IMR-90 (cell line): ENCODE data around the gene TNFAIP8L1. TPM values are rescaled to one million over a fixed set of nuclear protein-coding genes. Genes with fewer than 3 reads are reported as not detected.
A peak's percentile ranks its signal among the peaks of the same experiment; 100 is the strongest.

ENCODE experiments used
- ATAC-seq: fragments of 200-7000 bp; cut with Tn5 transposase; 2 replicates; pipeline ENCODE4 v1.9.1; 2020; ENCODE audit warnings: low read depth, mild to moderate bottlenecking, moderate library complexity
- BruUV-seq: library from RNA; stranded (reverse); fragments of 400-500 nt; replicated peaks from 2 replicates; lab custom pipeline; 2021; lab: Mats Ljungman, UMichigan
- CTCF ChIA-PET: fragments of 300-600 bp; formaldehyde crosslinking; extraction: SDS; loops from one replicate; lab custom pipeline; 2021; ENCODE audit warnings: antibody characterized with exemption; lab: Yijun Ruan, JAX
- POLR2A ChIA-PET: fragments of 300-600 bp; sonication (Branson Sonifier 250); formaldehyde crosslinking; loops from one replicate; lab custom pipeline; 2022; ENCODE audit warnings: antibody characterized with exemption; ENCODE audit not compliant: unreplicated experiment; lab: Charles Lee
- DNase-seq: peaks from one replicate; pipeline ENCODE4 v3.0.0; 2013
- H2AFZ ChIP-seq: replicated peaks from 2 replicates; pipeline ENCODE3; 2013; ENCODE audit warnings: low read length, mild to moderate bottlenecking; ENCODE audit not compliant: poor library complexity
- H2AK5ac ChIP-seq: 2 replicates; pipeline ENCODE4 v1.6.1; 2013; ENCODE audit warnings: low read depth, low read length, inconsistent platforms
- H2AK9ac ChIP-seq: replicated peaks from 2 replicates; pipeline ENCODE3; 2013; ENCODE audit warnings: mild to moderate bottlenecking, low read depth, low read length, moderate library complexity; ENCODE audit not compliant: poor library complexity
- H2BK120ac ChIP-seq: 2 replicates; pipeline ENCODE4 v1.6.1; 2013; ENCODE audit warnings: low read depth, low read length, inconsistent platforms
- H2BK15ac ChIP-seq: 3 replicates; pipeline ENCODE4 v1.6.1; 2013; ENCODE audit warnings: low read depth, low read length, inconsistent platforms
- H2BK20ac ChIP-seq: 2 replicates; pipeline ENCODE4 v1.6.1; 2013; ENCODE audit warnings: low read depth, mild to moderate bottlenecking, inconsistent platforms, low read length, moderate library complexity
- H2BK5ac ChIP-seq: 2 replicates; pipeline ENCODE4 v1.6.1; 2013; ENCODE audit warnings: mild to moderate bottlenecking, low read depth, low read length, inconsistent platforms; ENCODE audit not compliant: poor library complexity, severe bottlenecking
- H3K14ac ChIP-seq: replicated peaks from 2 replicates; pipeline ENCODE4 v1.6.1; 2013; ENCODE audit warnings: low read depth, low read length, inconsistent platforms
- H3K18ac ChIP-seq: 2 replicates; pipeline ENCODE4 v1.6.1; 2013; ENCODE audit warnings: low read depth, low read length, control low read depth
- H3K23ac ChIP-seq: 2 replicates; pipeline ENCODE4 v1.6.1; 2013; ENCODE audit warnings: low read depth, low read length, inconsistent platforms
- H3K27ac ChIP-seq: 2 replicates; pipeline ENCODE4 v1.5.1; 2013; ENCODE audit warnings: mild to moderate bottlenecking, control low read depth, low read length; ENCODE audit not compliant: insufficient read depth
- H3K27me3 ChIP-seq: 2 replicates; pipeline ENCODE4 v1.6.1; 2013; ENCODE audit warnings: low read length; ENCODE audit not compliant: control insufficient read depth, insufficient read depth
- H3K36me3 ChIP-seq: 2 replicates; pipeline ENCODE4 v1.6.1; 2013; ENCODE audit warnings: low read length, mixed read lengths; ENCODE audit not compliant: control insufficient read depth, insufficient read depth
- H3K4ac ChIP-seq: 2 replicates; pipeline ENCODE4 v1.6.1; 2013; ENCODE audit warnings: low read depth, low read length, inconsistent platforms
- H3K4me1 ChIP-seq: 2 replicates; pipeline ENCODE4 v1.6.1; 2013; ENCODE audit warnings: low read length, mixed read lengths; ENCODE audit not compliant: control insufficient read depth, insufficient read depth
- H3K4me2 ChIP-seq: 2 replicates; pipeline ENCODE4 v1.6.1; 2013; ENCODE audit warnings: low read depth, mild to moderate bottlenecking, control low read depth, low read length, moderate library complexity
- H3K4me3 ChIP-seq: 2 replicates; pipeline ENCODE4 v1.5.1; 2013; ENCODE audit warnings: low read depth, mild to moderate bottlenecking, control low read depth, low read length, moderate library complexity; ENCODE audit not compliant: insufficient read depth
- H3K56ac ChIP-seq: 2 replicates; pipeline ENCODE4 v1.6.1; 2013; ENCODE audit warnings: low read length, inconsistent platforms; ENCODE audit not compliant: insufficient read depth; ENCODE audit errors: extremely low read depth
- H3K79me1 ChIP-seq, 2 experiments: 2 replicates each; pipeline ENCODE4 v1.6.1; 2013; ENCODE audit warnings: low read length in 2 of 2, inconsistent platforms in 1 of 2, low read depth in 1 of 2
- H3K9ac ChIP-seq: 2 replicates; pipeline ENCODE4 v1.6.1; 2013; ENCODE audit warnings: low read depth, low read length, control low read depth
- H3K9me1 ChIP-seq: 2 replicates; pipeline ENCODE4 v1.6.1; 2013; ENCODE audit warnings: low read length, inconsistent platforms; ENCODE audit not compliant: insufficient read depth
- H3K9me3 ChIP-seq: 2 replicates; pipeline ENCODE4 v1.6.1; 2013; ENCODE audit warnings: low read length; ENCODE audit not compliant: control insufficient read depth, insufficient read depth
- H4K20me1 ChIP-seq: 2 replicates; pipeline ENCODE4 v1.6.1; 2013; ENCODE audit warnings: low read length, inconsistent platforms; ENCODE audit not compliant: insufficient read depth
- H4K5ac ChIP-seq: 2 replicates; pipeline ENCODE4 v1.6.1; 2013; ENCODE audit warnings: mild to moderate bottlenecking, low read depth, low read length, control low read depth
- H4K8ac ChIP-seq, 2 experiments: 2 replicates each; pipeline ENCODE4 v1.6.1; 2013; ENCODE audit warnings: low read depth in 2 of 2, low read length in 2 of 2, control low read depth in 1 of 2, inconsistent platforms in 1 of 2
- H4K91ac ChIP-seq: 2 replicates; pipeline ENCODE4 v1.6.1; 2013; ENCODE audit warnings: low read depth, low read length, inconsistent platforms; ENCODE audit not compliant: insufficient read depth
- BHLHE40 ChIP-seq: fragments of 150-350 bp; IDR thresholded peaks from 2 replicates; pipeline ENCODE4 v1.6.1; 2016; ENCODE audit warnings: mild to moderate bottlenecking, low read depth, low read length
- CEBPB ChIP-seq: IDR thresholded peaks from 2 replicates; pipeline ENCODE4 v1.6.1; 2012; ENCODE audit warnings: low read depth, low read length, improper control_type of control experiment
- CHD1 ChIP-seq: IDR thresholded peaks from 2 replicates; pipeline ENCODE4 v1.6.1; 2012; ENCODE audit warnings: low read depth, low read length, improper control_type of control experiment
- FOS ChIP-seq: fragments of 150-350 bp; IDR thresholded peaks from 2 replicates; pipeline ENCODE4 v1.6.1; 2016; ENCODE audit warnings: low read depth, low read length
- MAFK ChIP-seq: IDR thresholded peaks from 2 replicates; pipeline ENCODE4 v1.6.1; 2012; ENCODE audit warnings: low read depth, low read length, improper control_type of control experiment
- MAZ ChIP-seq: IDR thresholded peaks from 2 replicates; pipeline ENCODE4 v1.6.1; 2012; ENCODE audit warnings: low read depth, mild to moderate bottlenecking, low read length, improper control_type of control experiment, moderate library complexity, borderline replicate concordance
- NFE2L2 ChIP-seq: fragments of 150-350 bp; IDR thresholded peaks from 2 replicates; pipeline ENCODE4 v1.6.1; 2016; ENCODE audit warnings: low read depth, mild to moderate bottlenecking, low read length
- POLR2A ChIP-seq: IDR thresholded peaks from 2 replicates; pipeline ENCODE4 v1.6.1; 2012; ENCODE audit warnings: mild to moderate bottlenecking, low read depth, low read length
- RAD21 ChIP-seq: IDR thresholded peaks from 2 replicates; pipeline ENCODE4 v1.6.1; 2012; ENCODE audit warnings: low read length, improper control_type of control experiment
- RCOR1 ChIP-seq: IDR thresholded peaks from 2 replicates; pipeline ENCODE4 v1.6.1; 2012; ENCODE audit warnings: mild to moderate bottlenecking, low read length, improper control_type of control experiment; ENCODE audit not compliant: insufficient replicate concordance
- WGBS, 2 experiments: methylation state at CpG; one replicate each; pipeline versions ENCODE4 v1.1.5 to v1.1.7; 2013; ENCODE audit warnings: missing lambda C conversion rate in 2 of 2; ENCODE audit not compliant: insufficient read length in 1 of 2; ENCODE audit errors: extremely low coverage in 2 of 2; 5-methylcytosine and 5-hydroxymethylcytosine counted together
- dilution Hi-C: fragments of 300-500 bp; cut with HindIII; formaldehyde crosslinking; loops from one replicate; pipeline ENCODE4 v1.14.3; 2018; ENCODE audit warnings: low sequenced_read_pairs; ENCODE audit not compliant: unreplicated experiment
- in situ Hi-C: fragments of 300-500 bp; cut with MboI; formaldehyde crosslinking; loops from 3 replicates; pipeline ENCODE4 v1.14.3; 2019; ENCODE audit warnings: low sequenced_read_pairs, inconsistent platforms, mixed read lengths
- intact Hi-C: fragments of 100-400 bp; cut with micrococcal nuclease; formaldehyde crosslinking; loops from 2 replicates; pipeline ENCODE4 v1.10.0; 2022
- polyA plus RNA-seq, 3 experiments: library from polyadenylated mRNA; depleted of rRNA; stranded (reverse); fragments of >200 nt; gene quantifications; 2 replicates each; pipeline ENCODE4 v1.2.3, GENCODE V29; 2012; ENCODE audit warnings: low replicate concordance in 1 of 3
- total RNA-seq: library from RNA; depleted of rRNA; stranded (reverse); fragments of >200 nt; gene quantifications from 2 replicates; pipeline ENCODE4 v1.2.3, GENCODE V29; 2012
- TF ChIP-seq, protein P1 (sequence below): fragments of 150-350 bp; IDR thresholded peaks from 2 replicates; pipeline ENCODE4 v1.6.1; 2016; ENCODE audit warnings: low read depth, mild to moderate bottlenecking, low read length, moderate library complexity, borderline replicate concordance
- TF ChIP-seq, protein P2 (sequence below): fragments of 150-350 bp; IDR thresholded peaks from 2 replicates; pipeline ENCODE4 v1.6.1; 2017; ENCODE audit warnings: mild to moderate bottlenecking, antibody characterized with exemption, low read length, low read depth
- TF ChIP-seq, protein P3 (sequence below): conservative IDR thresholded peaks from 2 replicates; pipeline ENCODE4 v1.5.1; 2012; ENCODE audit warnings: mild to moderate bottlenecking, low read depth, low read length, improper control_type of control experiment

The TNFAIP8L1 gene
- total and polyA plus RNA-seq, 2 of the 4 experiments (the other 2 are of a cell fraction) = 2.5 to 6.0 TPM

DNA sequence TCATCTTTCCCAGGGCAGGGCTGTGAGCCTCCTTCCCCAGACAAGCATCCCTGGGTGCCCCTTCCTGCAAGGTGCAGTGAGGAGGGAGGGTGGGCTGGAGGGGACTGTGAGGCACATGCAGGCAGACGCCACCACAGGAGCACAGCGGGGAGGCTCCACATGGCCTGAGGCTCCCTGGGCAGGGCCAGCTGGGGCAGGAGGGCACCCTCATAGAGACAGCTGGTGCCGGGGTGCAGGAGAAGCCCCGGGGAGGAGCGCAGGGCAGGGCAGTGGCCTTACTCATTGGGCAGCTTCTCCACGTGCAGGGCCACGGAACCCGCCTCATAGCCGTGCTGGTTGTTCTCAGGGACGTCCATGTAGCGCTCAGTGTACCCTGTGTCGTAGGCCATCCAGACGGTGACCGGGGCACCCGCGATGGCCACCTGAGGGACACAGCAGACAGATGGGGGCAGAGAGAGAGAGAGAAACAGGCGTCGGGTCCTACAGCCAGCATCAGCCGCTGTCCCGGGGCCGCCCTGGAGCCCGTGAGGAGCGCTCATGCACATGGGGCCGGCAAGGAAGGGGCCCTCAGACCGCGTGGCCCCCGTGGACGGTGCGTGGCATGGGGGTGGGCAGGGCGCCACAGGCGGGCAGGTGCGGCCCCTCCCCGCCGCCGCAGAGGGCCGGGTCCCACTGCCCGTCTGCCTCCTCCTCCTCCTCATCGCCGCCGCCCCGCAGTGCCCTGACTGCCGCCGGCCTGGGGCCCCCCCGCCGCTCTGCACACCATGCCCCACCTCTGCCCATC is 43.3 kb downstream of the TNFAIP8L1 start:
- Histone ChIP-seq H2BK15ac (no peak overlapping the region), H3K79me1 (peaks cover 0 to 5% of the 10 kb centered on the region in 2 experiments; a peak in 2 of 4 replicates), H3K4me3 (no peak overlapping the region), H4K91ac (no peak overlapping the region), H3K4me1 (no peaks in the 10 kb centered on the region), H3K9me3 (no peaks in the 10 kb centered on the region), H3K9me1 (no peaks in the 10 kb centered on the region), H4K8ac (no peak overlapping the region), H4K5ac (no peak overlapping the region), H2BK20ac (no peak overlapping the region), H3K56ac (no peak overlapping the region), H2AFZ (peak overlapping the region; percentile 21), H2BK120ac (no peak overlapping the region), H4K20me1 (no peaks in the 10 kb centered on the region), H3K36me3 (peaks cover 61% of the 10 kb centered on the region), H3K27me3 (no peaks in the 10 kb centered on the region), H2AK9ac (peak overlapping the region; percentile 9), H3K9ac (no peak overlapping the region), H2AK5ac (no peak overlapping the region), H2BK5ac (no peak overlapping the region), H3K4ac (no peak overlapping the region), H3K23ac (no peak overlapping the region), H3K4me2 (no peak overlapping the region), H3K14ac (no peak overlapping the region), H3K18ac (no peak overlapping the region), H3K27ac (no peak overlapping the region)
- DNase-seq (no peak), ATAC-seq (no peak)
- dilution Hi-C loops (no loop called here), intact Hi-C loops (no loop called here), in situ Hi-C loops (no loop called here)
- ChIA-PET POLR2A (no interaction called here), CTCF (no interaction called here)
- no TSS peak for BruUV-seq
- TF ChIP-seq, protein P1, sequence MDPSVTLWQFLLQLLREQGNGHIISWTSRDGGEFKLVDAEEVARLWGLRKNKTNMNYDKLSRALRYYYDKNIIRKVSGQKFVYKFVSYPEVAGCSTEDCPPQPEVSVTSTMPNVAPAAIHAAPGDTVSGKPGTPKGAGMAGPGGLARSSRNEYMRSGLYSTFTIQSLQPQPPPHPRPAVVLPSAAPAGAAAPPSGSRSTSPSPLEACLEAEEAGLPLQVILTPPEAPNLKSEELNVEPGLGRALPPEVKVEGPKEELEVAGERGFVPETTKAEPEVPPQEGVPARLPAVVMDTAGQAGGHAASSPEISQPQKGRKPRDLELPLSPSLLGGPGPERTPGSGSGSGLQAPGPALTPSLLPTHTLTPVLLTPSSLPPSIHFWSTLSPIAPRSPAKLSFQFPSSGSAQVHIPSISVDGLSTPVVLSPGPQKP = no peak
- TF ChIP-seq, protein P2, sequence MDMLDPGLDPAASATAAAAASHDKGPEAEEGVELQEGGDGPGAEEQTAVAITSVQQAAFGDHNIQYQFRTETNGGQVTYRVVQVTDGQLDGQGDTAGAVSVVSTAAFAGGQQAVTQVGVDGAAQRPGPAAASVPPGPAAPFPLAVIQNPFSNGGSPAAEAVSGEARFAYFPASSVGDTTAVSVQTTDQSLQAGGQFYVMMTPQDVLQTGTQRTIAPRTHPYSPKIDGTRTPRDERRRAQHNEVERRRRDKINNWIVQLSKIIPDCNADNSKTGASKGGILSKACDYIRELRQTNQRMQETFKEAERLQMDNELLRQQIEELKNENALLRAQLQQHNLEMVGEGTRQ = no peak
- TF ChIP-seq CEBPB = no peak
- no peak for TF ChIP-seq MAZ
- no peak for TF ChIP-seq FOS
- no peak for TF ChIP-seq RAD21
- TF ChIP-seq NFE2L2 = no peak
- no peak for TF ChIP-seq MAFK
- no peak for TF ChIP-seq RCOR1
- TF ChIP-seq, protein P3, sequence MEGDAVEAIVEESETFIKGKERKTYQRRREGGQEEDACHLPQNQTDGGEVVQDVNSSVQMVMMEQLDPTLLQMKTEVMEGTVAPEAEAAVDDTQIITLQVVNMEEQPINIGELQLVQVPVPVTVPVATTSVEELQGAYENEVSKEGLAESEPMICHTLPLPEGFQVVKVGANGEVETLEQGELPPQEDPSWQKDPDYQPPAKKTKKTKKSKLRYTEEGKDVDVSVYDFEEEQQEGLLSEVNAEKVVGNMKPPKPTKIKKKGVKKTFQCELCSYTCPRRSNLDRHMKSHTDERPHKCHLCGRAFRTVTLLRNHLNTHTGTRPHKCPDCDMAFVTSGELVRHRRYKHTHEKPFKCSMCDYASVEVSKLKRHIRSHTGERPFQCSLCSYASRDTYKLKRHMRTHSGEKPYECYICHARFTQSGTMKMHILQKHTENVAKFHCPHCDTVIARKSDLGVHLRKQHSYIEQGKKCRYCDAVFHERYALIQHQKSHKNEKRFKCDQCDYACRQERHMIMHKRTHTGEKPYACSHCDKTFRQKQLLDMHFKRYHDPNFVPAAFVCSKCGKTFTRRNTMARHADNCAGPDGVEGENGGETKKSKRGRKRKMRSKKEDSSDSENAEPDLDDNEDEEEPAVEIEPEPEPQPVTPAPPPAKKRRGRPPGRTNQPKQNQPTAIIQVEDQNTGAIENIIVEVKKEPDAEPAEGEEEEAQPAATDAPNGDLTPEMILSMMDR = no peak
- no peak for TF ChIP-seq BHLHE40
- TF ChIP-seq CHD1 = no peak
- TF ChIP-seq POLR2A = no peak
- 94% methylated on average over 12 of the region's 45 CpGs; no CpG with 5 or more reads in 1 of the 2 experiments for WGBS, 2 experiments
